PFSK-1 (cell line): ENCODE data around the gene ACAP2. TPM values are rescaled to one million over a fixed set of nuclear protein-coding genes. Genes with fewer than 3 reads are reported as not detected.

Source experiments
- FOXP2 ChIP-seq: optimal IDR thresholded peaks from 2 replicates; pipeline ENCODE3; 2011; ENCODE audit warnings: borderline replicate concordance, control low read depth, inconsistent platforms; ENCODE audit not compliant: insufficient read depth; ENCODE audit errors: extremely low read length, extremely low read depth
- POLR2AphosphoS5 ChIP-seq: IDR thresholded peaks from 2 replicates; pipeline ENCODE4 v1.6.1; 2012; ENCODE audit warnings: low read depth, mild to moderate bottlenecking, control low read depth, low read length, moderate library complexity
- REST ChIP-seq, 2 experiments: IDR thresholded peaks; 2 replicates each; pipeline versions ENCODE4 v1.6.1 to v1.8.0; 2011 to 2012; ENCODE audit warnings: low read depth in 2 of 2, low read length in 2 of 2, control low read depth in 1 of 2, inconsistent platforms in 1 of 2, mild to moderate bottlenecking in 1 of 2, moderate library complexity in 1 of 2; ENCODE audit not compliant: insufficient read depth in 1 of 2
- SIN3A ChIP-seq: IDR thresholded peaks from 2 replicates; pipeline ENCODE4 v1.6.1; 2012; ENCODE audit warnings: mild to moderate bottlenecking, low read length, moderate library complexity, borderline replicate concordance; ENCODE audit not compliant: insufficient read depth
- TAF1 ChIP-seq: IDR thresholded peaks from 2 replicates; pipeline ENCODE4 v1.6.1; 2012; ENCODE audit warnings: low read length, control low read depth, borderline replicate concordance; ENCODE audit not compliant: insufficient read depth
- polyA plus RNA-seq: library from polyadenylated mRNA; unstranded; fragments of >200 nt; gene quantifications from one replicate; pipeline ENCODE4 v1.2.1, GENCODE V29; 2012; ENCODE audit warnings: low read depth, missing spikeins; ENCODE audit not compliant: insufficient read length

ACAP2 gene, protein sequence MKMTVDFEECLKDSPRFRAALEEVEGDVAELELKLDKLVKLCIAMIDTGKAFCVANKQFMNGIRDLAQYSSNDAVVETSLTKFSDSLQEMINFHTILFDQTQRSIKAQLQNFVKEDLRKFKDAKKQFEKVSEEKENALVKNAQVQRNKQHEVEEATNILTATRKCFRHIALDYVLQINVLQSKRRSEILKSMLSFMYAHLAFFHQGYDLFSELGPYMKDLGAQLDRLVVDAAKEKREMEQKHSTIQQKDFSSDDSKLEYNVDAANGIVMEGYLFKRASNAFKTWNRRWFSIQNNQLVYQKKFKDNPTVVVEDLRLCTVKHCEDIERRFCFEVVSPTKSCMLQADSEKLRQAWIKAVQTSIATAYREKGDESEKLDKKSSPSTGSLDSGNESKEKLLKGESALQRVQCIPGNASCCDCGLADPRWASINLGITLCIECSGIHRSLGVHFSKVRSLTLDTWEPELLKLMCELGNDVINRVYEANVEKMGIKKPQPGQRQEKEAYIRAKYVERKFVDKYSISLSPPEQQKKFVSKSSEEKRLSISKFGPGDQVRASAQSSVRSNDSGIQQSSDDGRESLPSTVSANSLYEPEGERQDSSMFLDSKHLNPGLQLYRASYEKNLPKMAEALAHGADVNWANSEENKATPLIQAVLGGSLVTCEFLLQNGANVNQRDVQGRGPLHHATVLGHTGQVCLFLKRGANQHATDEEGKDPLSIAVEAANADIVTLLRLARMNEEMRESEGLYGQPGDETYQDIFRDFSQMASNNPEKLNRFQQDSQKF
- 11.5 TPM for polyA plus RNA-seq

DNA sequence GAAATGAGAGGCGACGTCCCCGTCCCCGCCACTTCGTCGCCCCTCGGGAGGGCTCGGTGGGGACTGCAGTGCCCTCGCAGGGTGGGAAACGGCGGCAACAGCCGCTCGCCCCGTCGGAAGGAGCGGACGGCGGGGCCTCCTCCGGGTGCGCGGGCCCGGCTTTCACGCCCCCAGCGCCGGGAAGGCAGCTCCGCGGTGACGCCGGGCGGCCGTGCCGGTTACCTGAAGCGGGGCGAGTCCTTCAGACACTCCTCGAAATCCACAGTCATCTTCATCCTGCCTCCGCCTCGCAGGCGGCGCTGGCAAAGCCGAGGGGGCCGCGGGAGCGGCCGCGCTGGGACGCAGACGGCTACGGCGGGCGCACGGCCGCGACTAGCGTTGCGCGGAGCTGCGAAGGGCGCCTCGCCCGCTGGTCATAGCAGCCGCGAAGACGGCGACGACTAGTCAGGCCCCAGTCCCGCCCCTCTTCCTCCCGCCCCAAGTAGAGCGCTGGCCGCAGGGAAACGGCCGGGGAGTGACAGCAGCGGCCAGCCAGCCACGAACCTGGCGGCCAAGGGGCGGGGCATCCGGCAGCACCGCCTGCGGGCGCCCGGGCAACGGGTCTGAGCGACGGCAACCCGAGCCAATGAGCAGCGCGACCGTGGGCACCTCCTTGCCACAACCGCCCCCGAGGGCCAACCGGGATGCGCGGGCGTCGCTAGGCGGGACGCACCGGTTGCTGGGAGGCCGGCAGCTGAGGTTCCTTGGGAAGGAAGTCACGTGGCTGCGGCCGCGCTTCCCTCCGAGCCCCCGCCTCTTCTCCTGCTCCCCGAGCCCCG is at the start of gene ACAP2:
TSS of gene ACAP2 (minus strand) at position 448 of the 818 bp plus-strand sequence. CDS start at position 275, 173 bp downstream.
- TF ChIP-seq REST (IDR thresholded peaks at IDR 0.05; ENCODE audit: insufficient read depth in 1 of 2, low read depth in 2 of 2, low read length in 2 of 2) (no peak), POLR2AphosphoS5 (peak; percentile 75; the same call in 1 of the 2 replicates), FOXP2 (peak; percentile 50)

- TF ChIP-seq SIN3A (no peak), REST (IDR thresholded peaks at IDR 0.05; ENCODE audit: insufficient read depth in 1 of 2, low read depth in 2 of 2, low read length in 2 of 2) (no peak), TAF1 (no peak)
Observed at GRCh38 chr3:195475614-195476013, 32.8 kb upstream of the ACAP2 start.

DNA sequence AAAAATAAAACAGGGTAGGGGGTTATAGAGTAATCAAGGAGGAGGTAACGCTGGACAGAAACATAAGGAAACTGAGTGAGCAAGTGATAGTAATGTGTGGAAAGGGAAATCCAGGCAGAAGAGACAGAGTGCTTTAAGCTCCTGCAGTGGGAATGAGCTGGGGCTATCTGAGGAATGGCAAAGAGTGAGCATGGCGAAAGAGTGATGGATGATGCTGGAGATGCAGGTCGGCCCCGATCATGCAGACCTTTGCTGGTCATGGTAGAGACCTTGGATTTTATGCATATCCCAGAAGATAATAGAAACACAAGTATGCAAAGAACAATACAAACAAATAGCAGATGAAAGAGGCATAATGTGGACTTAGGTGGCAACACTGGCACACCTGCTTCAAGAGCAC is 26.0 kb upstream of the ACAP2 start:
- no peak for TF ChIP-seq FOXP2
- no peak for TF ChIP-seq POLR2AphosphoS5
- TF ChIP-seq TAF1, result no peak
- TF ChIP-seq SIN3A, result no peak
- TF ChIP-seq REST (IDR thresholded peaks at IDR 0.05; ENCODE audit: insufficient read depth in 1 of 2, low read depth in 2 of 2, low read length in 2 of 2), result no peak

DNA sequence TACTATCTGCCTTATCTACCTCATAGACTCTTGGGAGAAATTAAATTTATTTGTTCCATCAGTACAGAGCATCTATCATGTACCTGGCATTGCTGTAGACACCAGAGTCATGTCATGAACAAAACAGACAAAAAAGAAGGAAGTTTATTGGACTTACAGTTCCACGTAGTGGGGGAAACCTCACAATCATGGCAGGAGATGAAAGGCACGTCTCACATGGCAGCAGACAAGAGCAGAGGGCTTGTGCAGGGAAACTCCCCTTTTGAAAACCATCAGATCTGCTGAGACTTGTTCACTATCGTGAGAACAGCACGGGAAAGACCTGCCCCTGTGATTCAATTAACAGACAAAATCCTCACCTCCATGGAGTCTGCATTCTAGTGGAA is 25.6 kb upstream of the ACAP2 start:
- TF ChIP-seq FOXP2 (no peak), TAF1 (no peak), REST (IDR thresholded peaks at IDR 0.05; ENCODE audit: insufficient read depth in 1 of 2, low read depth in 2 of 2, low read length in 2 of 2) (no peak), POLR2AphosphoS5 (no peak), SIN3A (no peak)
